GM21447 (cell line): ENCODE measurements around the gene SSC5D.

Experiments
- ATAC-seq: cut with Tn5 transposase; IDR thresholded peaks from one replicate; pipeline ENCODE4 v1.9.1; 2021; ENCODE audit not compliant: unreplicated experiment

The SSC5D gene

GRCh38 chr19:55454787-55455243, 33.4 kb upstream of the SSC5D start:
- no peak for ATAC-seq

GRCh38 chr19:55455576-55456235, 32.5 kb upstream of the SSC5D start:
- ATAC-seq: no peak

- no peak for ATAC-seq
Measured at GRCh38 chr19:55456347-55456746, 31.9 kb upstream of the SSC5D start.

- no peak for ATAC-seq
Measured at GRCh38 chr19:55457683-55458457, 30.4 kb upstream of the SSC5D start.

- ATAC-seq: no peak
Measured at GRCh38 chr19:55459551-55459949, 28.7 kb upstream of the SSC5D start.

- no peak for ATAC-seq
Measured at GRCh38 chr19:55459950-55460657, 28.1 kb upstream of the SSC5D start.

GRCh38 chr19:55460670-55461258, 27.5 kb upstream of the SSC5D start:
- ATAC-seq: no peak

GRCh38 chr19:55461259-55461973, 26.8 kb upstream of the SSC5D start, which contains the start of gene ISOC2:
Gene ISOC2 (minus strand): TSS chr19:55461642. CDS start chr19:55456486, 5,156 bp downstream.
- ATAC-seq: peak; percentile 91

GRCh38 chr19:55461974-55462626, 26.1 kb upstream of the SSC5D start:
- ATAC-seq: no peak

- ATAC-seq: no peak
Measured at GRCh38 chr19:55462722-55463121, 25.5 kb upstream of the SSC5D start.

- no peak for ATAC-seq
Measured at GRCh38 chr19:55463583-55464031, 24.6 kb upstream of the SSC5D start.

GRCh38 chr19:55464039-55464661, 24.1 kb upstream of the SSC5D start:
- no peak for ATAC-seq

- no peak for ATAC-seq
Measured at GRCh38 chr19:55464662-55465054, 23.6 kb upstream of the SSC5D start, which contains the start of gene C19orf85. Gene C19orf85 (minus strand): TSS chr19:55464751. CDS start chr19:55464554, 197 bp downstream.

GRCh38 chr19:55465460-55466240, 22.6 kb upstream of the SSC5D start:
- no peak for ATAC-seq

- no peak for ATAC-seq
Measured at GRCh38 chr19:55466241-55466614, 22.0 kb upstream of the SSC5D start.

- ATAC-seq: no peak
Measured at GRCh38 chr19:55467236-55468053, 20.8 kb upstream of the SSC5D start.

GRCh38 chr19:55468054-55468393, 20.2 kb upstream of the SSC5D start:
- no peak for ATAC-seq

- ATAC-seq: no peak
Measured at GRCh38 chr19:55471266-55471665, 17.0 kb upstream of the SSC5D start.
